Prostate gland (tissue), 2 donors: ENCODE measurements around the gene FAS.

ENCODE experiments used
- POLR2AphosphoS5 ChIP-seq: sonication (generic); formaldehyde crosslinking; IDR thresholded peaks from one replicate; pipeline ENCODE4 v1.6.1; 2017; ENCODE audit warnings: antibody characterized with exemption
- TF ChIP-seq, protein P1 (sequence below), 4 experiments: fragments of 200-600 bp in 2 of 4; fragments of 450-650 bp in 2 of 4; sonication (generic) in 2 of 4; IDR thresholded peaks; 1 replicate in 3 of 4; 2 replicates in 1 of 4; pipeline ENCODE4 v1.5.1; 2016 to 2019; ENCODE audit warnings: antibody characterized with exemption in 4 of 4, mild to moderate bottlenecking in 2 of 4, moderate library complexity in 2 of 4

DNA sequence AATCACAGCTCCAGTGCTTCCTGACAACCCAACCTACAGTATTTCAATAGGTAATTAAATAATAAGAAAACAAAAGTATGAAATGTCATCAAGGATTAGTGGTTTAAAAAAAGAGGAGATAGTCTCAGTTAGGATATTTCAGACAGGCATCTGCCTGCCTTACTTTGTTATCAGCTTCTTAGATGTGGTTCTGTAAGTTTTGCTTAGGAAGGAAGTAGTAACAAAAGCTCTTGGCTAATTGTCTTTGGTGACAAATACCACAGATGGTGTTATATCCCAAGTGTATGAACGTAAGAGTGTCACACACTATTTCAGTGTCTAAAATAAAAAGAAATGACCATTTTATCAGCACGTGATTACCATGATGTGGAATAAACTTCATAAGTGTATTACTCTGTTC is 28.3 kb upstream of the FAS start:
- TF ChIP-seq POLR2AphosphoS5: no peak
- TF ChIP-seq, protein P1, sequence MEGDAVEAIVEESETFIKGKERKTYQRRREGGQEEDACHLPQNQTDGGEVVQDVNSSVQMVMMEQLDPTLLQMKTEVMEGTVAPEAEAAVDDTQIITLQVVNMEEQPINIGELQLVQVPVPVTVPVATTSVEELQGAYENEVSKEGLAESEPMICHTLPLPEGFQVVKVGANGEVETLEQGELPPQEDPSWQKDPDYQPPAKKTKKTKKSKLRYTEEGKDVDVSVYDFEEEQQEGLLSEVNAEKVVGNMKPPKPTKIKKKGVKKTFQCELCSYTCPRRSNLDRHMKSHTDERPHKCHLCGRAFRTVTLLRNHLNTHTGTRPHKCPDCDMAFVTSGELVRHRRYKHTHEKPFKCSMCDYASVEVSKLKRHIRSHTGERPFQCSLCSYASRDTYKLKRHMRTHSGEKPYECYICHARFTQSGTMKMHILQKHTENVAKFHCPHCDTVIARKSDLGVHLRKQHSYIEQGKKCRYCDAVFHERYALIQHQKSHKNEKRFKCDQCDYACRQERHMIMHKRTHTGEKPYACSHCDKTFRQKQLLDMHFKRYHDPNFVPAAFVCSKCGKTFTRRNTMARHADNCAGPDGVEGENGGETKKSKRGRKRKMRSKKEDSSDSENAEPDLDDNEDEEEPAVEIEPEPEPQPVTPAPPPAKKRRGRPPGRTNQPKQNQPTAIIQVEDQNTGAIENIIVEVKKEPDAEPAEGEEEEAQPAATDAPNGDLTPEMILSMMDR (IDR thresholded peaks at IDR 0.05): no peak
